Hematopoietic multipotent progenitor cell treated with erythropoietin and hydrocortisone succinate and interleukin-3 and kit ligand, for 15 days (in vitro differentiated cells): ENCODE results near the gene MFSD1.

ENCODE experiments used
- DNase-seq: peaks from one replicate; pipeline ENCODE4 v3.0.0-alpha.2; 2015; ENCODE audit warnings: low spot score

Gene MFSD1, protein sequence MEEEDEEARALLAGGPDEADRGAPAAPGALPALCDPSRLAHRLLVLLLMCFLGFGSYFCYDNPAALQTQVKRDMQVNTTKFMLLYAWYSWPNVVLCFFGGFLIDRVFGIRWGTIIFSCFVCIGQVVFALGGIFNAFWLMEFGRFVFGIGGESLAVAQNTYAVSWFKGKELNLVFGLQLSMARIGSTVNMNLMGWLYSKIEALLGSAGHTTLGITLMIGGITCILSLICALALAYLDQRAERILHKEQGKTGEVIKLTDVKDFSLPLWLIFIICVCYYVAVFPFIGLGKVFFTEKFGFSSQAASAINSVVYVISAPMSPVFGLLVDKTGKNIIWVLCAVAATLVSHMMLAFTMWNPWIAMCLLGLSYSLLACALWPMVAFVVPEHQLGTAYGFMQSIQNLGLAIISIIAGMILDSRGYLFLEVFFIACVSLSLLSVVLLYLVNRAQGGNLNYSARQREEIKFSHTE

DNA sequence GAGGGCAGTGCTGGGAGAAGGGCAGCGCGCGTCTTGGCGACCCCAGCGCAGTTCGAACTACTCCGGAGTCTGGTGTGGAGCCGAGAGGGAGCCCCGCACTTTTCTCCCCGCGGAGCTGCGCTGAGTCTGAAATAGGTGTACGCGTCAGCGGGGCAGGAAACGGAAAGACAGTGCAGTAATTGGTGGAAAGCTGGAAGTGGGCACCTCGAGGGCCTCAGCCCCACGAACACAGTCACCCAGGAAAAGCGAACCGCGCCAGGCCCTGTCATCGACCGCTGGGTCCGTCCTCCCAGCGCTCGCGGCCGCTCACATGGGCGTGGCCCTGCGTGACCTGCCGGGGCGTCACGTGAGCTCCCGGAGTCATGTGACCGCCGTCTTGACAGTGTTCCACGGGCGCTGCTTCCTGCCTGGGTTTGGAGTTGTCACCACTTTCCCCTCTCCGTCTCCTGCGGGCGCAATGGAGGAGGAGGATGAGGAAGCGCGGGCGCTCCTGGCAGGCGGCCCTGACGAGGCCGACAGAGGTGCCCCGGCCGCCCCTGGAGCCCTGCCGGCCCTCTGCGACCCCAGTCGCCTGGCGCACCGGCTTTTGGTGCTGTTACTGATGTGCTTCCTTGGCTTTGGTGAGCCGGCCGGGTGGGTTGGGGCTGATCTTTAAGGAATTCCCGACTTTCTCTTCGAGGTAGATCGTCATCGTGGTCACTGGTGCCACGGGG, at the start of gene MFSD1:
Gene MFSD1 (plus strand): TSS at position 359 of the 713 bp plus-strand sequence. CDS start 99 bp downstream, at position 458.
- DNase-seq, result peak; percentile 93

DNA sequence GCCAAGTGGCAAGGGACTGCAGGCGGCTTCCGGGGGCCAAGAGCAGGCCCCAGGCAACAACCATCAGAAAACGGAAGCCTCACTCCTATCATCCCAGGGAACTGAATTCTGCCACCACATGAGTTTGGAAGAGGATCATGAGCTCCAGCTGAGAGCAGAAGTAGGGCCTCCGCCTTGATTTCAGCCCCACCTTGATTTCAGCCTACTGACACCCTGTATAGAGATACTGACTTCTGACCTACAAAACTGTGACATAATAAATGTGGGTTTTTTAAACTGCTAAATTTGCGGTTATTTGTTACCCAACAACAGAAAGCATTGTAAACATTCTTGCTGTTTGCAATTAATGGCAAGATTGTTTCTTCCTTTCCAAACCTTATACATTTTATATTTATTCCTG, 48.0 kb upstream of the MFSD1 start:
- no peak for DNase-seq

DNA sequence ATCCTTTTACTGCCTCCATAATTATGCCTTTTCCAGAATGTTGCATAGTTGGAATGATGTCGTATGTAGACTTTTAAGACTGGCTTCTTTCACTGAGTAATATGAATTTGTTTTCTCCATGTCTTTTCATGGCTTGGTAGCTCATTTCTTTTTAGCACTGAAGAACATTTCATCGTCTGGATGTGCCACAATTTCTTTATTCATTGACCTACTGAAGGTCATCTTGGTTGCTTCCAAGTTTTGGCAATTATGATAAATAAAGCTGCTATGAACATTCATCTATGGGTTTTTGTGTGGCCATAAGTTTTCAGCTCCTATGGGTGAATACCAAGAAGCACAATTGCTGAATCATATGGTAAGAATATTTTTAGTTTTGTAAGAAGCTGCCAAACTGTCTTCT, 46.4 kb upstream of the MFSD1 start:
- DNase-seq, result no peak

DNA sequence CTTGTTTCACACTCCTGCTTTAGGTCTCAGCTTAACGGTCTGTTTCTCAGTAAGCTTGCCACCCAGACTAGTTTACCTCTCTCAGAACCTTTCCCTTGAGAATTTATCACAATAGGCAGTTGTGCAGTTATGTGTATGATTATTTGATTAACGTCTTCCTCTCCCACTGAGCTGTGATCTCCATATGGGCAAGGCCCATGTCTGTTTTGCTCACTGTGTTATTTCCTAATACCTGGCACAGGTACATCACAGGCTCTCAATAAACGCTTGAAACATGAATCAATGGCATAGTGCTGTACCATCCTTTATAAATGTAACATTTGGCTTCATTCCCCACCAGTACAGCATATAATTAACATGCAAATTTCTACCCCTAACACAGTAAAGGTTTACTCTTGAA, 40.5 kb upstream of the MFSD1 start:
- no peak for DNase-seq

DNA sequence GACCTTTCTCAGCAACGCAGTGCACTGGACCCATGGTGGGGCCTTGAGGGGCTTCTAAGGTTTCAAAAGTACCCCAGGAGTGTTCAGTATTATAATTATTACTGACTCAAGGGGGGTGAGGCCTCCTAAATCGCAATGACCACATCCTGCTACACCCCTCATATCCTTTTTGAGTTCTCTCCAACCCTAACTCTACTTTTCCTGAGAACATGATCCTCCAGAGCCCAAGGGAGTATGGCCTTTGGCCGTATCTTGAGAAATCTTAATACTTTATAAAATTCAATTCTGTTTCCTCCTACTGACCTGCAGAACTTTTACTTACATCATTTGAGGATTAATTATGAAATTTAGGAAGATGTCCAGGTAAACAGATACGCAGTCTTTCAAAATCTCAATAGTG, 39.2 kb upstream of the MFSD1 start:
- no peak for DNase-seq

DNA sequence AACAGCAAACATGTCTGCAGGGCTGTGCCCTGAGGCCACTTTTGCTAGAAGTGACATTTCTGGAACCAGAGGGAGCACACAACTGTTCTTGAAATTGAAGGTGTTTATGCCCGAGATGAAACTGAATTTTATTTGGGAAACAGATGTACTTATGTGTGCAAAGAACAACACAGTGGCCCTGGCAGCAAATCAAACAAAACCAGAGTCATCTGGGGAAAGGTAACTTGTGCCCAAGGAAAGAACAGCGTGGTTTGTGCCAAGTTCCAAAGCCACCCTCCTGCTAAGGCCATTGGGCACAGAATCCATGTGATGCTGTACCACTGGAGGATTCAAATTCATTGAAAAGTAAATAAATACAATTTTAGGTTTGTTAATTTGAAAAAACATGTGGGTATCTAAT, 38.4 kb upstream of the MFSD1 start:
- DNase-seq, result no peak

DNA sequence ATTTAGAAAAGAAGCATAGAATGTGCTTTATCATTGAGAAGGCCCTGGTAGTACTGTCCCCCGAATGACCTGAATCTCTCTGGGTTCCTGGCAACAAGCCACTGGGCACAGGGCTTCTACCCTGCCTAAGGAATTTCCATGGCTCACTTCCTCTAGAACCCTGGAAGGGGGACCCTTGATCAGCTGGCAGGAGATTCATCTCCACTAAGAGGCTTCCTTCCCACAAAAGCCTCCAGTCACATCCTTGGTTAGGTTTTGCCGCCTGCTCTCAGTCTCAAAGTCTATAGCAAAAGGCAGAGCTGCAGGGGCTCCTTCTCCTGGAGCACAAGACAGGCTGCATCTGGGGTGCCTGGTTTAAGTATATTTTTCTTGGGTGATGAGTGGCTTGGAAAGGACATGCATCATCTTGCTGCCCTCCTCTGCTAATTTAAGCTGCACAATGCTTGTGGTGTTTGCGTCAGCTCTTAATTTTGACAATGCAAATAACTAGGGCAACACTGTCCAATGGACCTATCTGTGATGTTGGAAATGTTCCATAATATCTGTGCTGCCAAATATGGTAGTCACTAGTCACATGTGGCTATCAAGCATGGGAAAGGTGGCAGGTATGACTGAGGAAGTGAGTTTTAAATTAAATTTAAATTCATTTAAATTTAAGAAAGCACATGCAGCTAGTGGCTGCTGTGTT, 36.2 kb upstream of the MFSD1 start:
- no peak for DNase-seq

DNA sequence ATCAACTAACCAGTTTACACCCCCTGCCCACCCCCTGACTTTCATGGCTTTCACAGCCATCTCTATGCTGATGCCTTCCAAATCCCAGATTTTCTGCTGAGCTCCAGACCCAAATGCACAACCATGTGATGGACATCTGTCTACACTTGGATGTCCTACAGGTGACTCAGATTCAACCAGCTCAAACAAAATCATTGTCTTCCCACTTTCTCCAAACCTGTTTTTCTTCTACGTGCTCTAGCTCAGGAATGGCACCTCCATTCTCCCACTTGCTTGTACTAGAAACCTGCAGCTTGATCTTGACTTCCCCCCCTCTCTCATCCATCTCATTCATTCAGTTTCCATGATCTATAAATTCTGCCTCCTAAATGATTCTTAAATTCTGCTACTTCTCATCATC, 35.5 kb upstream of the MFSD1 start:
- DNase-seq, result no peak

DNA sequence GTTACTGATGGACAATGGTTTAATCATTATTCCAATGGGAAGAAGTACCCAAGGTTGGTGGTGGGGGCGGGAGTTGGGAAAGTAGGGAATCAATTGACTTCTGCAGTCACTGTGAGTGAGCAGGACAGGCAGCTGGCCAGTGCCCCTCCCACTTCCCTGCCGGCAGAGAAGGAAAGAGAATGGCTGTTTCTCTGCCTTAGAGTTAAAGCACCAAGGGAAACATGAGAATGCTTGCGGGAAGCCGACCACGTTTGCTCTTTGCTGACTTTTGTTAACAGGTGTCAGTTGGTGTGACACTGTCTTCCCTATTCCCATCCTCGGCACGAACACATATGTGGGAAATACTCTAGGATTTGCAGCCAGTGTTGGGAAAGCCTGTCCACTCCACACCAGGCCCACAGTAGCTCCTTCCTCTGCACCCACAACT, 33.5 kb upstream of the MFSD1 start:
- no peak for DNase-seq

DNA sequence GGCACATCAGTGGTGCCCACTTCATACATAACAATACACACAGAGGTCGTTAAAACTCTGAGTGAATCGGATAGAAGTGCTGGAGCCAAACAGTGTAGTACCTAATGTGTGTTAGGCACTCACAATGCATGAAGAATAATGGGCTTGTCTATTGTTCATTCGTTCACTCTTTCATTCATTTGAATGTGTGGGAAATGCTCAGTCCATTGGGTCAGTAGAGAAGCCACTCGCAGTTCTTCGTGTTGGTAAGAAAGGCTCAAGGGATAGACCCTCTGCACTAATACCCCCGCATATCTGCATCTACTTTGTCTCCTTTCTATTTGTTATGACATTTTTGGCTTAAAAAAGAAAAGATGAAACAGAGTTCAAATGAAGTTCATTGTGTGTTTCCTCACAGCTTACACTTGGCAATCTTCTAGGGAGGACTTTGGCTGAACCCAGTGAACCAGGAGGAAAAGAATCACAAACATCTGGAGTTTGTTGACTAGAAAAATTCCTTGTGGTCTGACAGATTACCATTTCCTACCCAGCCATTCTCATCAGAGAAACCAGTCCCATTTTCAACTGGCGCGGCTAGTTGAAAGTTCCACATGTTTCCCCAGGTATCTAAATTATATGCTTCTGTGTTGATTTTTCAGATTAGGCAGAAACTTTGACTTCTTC, 32.8 kb upstream of the MFSD1 start:
- no peak for DNase-seq

DNA sequence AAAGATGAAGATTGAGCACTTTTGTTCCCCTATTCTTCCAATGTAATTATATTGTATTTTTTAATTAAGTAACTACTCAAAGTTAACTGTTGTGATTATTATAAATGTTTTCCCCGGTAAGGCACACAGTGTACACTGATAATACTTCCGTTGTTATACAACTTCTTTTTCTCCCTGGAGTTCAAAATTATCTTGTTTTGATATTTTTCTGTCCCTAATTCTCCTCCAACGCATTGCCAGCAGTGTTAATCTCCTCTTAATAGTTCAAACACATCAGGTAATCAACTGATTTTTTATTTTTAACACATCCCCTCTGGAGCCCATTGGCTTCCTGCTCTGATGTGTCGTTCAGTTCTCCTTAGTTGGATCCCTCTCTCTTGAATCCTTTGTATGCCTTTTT, 32.3 kb upstream of the MFSD1 start:
- DNase-seq, result no peak

DNA sequence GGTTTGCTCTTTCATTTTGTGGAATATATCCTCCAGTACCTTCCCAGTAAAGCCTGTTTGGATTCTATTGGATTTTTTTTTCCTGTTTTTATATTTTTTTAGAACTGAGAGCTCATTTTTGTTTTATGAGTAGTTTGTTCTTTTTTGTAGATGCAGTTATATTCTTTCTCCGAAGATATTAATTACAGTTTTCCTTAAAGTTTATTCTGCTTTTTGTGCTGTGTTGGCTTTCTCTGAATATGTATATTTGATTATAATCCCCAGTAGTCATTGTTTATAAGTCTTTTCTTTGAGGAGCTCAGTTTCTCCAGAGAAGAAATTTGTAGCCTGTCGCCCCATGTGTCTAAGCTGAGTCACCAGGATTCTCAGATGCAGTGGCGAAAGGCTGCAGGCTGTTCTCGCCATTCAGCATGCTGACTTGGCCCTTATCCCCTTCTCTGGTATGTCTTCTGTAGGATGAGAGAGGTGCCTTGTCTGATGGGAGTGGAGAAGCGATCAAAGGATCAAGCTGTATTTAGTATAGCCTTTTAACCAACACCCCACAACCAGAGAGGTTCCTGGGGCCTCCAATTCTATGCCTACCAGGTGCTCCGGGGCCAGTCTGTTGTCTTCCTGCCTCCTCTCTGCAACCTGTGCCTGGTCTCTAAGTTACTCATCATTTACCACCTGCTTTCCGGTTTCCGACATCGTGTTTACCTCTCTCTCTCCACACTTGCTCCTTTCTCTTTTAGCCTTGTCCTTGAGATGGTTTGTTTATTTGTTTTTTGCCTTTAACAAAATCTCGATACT, 31.7 kb upstream of the MFSD1 start:
- no peak for DNase-seq

DNA sequence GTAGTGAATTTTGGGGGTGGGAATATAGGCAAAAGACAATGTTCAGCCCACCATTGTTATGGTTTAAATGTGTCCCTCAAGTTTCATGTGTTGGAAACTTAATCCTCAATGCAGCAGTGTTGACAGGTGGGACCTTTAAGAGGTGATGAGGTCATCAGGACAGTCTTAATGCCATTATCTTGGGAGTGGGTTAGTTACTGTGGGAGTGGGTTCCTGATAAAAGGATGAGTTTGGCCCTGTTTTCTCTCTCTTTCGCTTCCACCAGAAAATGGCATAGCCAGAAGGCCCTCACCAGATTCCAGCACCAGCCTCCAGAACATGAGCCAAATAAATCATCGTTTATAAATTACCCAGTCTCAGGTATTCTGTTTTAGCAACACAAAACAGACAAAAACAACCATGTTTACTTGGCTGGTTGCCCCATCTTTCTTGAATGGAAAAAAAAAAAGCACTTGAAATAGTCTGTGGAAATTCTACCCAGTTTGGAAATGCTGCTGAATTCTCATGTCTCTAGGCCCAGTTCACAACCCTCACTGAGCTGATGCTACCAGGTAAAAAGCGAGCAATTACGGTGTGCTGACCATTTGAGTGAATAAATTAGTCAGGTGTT, 31.0 kb upstream of the MFSD1 start:
- no peak for DNase-seq

DNA sequence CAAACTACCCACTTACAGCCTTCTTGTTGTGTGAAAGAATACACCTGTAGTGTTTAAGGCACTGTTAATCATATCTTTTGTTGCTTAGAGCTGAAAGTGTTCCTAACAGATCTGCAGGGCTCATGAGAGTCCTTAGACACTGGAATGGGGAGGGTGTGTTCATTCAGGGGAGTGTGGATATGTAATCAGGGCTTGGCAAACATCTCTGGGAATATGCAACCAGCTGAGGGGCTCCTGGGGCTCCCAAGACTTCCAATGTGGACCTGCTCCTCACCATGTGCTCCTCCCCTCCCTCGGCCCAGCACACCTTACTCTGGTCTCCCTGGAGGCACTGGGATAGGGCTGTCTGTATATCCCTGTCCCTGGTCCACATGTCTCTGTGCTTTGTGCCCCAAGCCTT, 30.3 kb upstream of the MFSD1 start:
- no peak for DNase-seq

DNA sequence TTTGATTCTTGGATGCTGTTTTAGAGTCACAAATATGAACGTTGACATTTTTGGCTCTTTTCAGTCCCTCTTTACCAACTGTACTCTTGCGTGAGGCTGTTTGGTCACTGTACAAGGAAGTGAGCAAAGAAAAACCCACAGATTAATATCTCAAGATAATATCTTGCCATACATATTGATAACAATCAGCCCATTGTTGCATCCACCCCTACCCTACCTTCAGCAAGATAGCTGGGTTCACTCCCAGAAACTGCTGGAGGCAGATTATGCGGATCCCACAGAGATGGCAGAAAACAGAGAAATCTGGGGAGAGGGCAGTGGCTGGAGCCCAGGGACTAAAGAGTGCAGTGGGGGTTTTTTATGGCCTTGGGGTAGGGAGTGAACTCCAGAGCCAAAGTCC, 29.9 kb upstream of the MFSD1 start:
- DNase-seq, result no peak

DNA sequence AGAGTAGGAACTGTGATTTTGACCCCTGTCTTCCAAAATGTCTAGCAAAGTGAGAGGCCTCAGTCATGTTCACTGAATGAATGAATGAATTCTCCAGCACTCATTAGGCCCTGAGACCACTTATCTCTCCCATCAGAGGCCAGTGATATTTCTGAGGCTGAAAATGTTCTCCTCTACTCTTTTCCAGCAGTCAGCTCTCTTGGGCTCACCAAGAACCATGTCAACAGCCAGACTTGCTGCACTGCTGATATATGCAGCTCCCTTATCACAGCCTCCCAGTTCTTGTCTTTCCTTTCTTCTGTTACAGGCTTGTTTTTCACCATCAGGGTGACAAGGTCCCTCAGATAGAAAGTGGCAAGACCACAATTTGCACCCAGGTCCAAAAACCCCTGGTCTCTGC, 28.7 kb upstream of the MFSD1 start:
- DNase-seq, result peak; percentile 60

DNA sequence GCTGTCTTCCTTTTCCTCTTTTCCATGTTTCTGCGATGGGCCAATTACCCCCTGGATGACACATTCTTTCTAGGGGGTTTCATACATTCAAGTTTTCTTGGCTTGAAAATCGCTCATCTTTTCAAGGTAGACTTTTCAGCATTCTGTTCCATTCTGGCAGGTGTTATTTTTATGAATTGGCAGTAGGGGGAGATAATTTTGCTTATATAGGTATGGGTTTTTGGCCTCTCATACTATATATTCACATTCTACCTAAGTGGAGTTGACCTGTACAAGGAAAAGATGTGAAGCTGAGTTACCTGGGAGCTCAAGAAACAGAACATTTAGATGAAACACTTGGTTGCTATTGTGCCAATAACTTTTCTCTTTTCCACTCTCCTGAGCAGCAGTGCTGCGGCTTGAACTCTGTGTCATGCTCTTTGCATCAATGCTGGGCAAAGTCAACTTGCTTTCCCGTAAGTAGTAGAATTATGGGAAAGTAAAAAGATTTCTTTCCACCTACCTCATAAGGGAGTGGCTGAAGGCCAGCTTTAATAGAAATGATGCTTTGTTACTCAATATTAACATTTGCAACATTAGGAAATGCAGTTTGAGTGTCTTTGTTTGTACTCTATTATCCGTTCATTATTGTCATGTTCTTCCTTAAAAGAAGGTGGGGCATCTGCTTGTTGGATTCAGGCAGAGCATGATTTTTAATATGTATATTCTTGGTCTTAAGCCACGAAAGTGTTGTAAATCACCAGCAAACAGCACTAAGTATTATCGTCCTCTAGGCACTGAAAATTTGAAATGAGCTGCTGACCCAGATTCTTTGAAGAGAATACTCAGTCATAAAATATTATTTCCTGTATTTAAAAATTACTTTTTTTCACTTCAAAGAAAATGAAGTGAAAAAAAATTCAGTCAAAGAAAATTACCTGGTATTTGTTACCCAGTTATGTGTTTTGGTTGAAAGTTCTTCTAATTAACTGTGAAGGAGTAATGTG, 27.7 kb upstream of the MFSD1 start:
- peak; percentile 36 for DNase-seq

DNA sequence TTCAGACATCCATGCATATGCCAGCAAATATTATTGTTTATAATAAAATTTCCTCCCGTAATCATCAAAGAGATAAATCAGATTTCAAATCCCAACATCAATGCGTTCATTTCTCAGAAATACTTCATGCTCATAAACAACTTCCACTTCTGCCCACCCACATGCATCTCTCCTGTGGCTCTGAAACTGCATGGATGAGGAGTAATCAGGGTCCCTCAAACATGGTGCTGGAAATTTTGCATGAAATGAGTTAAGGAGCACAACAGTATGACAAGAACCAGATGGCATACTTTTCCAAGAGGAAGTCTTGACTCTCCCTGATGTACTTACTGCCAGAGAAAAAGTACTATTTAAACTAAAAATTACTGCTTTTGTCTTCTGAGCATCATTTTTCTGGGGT, 26.9 kb upstream of the MFSD1 start:
- DNase-seq, result no peak

DNA sequence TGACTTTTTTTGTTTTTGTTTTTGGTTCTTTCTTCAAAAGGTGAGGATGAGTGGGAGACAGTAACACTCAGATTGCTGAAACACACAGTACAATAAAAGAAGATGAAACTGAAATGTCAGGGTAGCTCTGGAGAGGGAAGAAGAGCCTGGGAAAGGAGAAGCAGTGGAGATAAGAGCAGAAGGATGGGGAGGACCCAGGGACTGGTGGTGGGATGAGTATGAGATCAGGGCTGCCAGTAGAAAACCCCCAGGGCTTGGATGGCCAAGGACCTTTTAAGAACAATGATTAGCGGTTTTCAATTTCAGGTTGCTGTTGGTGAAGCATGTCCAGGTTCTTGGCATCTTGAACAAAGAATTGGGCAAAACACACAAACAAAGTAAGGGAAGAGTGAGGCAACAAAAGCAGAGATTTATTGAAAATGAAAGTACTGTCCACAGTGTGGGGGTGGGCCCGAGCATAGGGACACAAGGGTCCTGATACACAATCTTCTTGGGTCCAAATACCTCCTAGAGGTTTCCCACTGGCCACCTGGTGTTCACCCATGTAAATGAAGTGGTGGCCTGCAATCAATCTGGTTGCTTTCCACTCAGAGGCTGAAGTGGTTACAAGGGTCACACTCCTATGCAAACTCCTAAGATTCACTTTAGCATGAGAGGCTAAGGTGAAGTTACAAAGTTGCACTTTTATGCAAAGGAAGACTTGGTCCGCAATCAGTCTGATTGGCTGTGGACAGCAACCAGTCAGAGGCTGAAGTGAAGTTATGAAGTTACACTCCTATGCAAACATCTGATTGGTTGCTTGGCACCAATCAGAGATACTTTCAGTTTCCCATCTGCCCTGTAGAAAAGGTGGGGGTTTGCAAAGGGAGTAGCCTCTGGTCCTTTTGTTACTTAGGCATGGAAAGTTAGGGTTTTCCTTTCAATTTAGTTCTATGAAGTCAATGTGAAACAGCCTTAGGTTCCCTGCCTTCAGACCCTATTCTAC, 26.1 kb upstream of the MFSD1 start:
- peak; percentile 44 for DNase-seq
